GM21423 (cell line): Measurements from ENCODE around the gene CCDC3.

Experiments
- ATAC-seq: cut with Tn5 transposase; IDR thresholded peaks from one replicate; pipeline ENCODE4 v1.9.1; 2021; ENCODE audit warnings: mild to moderate bottlenecking, moderate library complexity; ENCODE audit not compliant: unreplicated experiment

The CCDC3 gene

DNA sequence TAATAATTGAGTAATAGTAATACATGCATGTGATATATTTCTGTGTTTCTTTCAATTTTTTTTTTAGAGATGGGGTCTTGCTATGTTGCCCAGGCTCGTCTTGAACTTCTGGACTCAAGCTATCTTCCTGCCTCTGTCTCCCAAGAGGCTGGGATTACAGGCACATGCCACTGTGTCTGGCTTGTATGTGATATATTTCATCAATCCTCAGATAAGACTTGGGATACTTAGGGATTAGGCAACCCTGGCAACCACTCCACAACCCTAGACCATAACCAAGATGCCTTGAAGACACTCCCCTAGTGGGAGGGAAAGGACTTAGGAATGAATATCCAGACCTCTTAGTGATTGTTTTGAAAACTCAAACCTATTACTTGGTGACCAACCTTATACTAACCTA lies 154.8 kb downstream of the CCDC3 start:
- no peak for ATAC-seq
